ENCODE data around the gene MTUS2.

Gene MTUS2

DNA sequence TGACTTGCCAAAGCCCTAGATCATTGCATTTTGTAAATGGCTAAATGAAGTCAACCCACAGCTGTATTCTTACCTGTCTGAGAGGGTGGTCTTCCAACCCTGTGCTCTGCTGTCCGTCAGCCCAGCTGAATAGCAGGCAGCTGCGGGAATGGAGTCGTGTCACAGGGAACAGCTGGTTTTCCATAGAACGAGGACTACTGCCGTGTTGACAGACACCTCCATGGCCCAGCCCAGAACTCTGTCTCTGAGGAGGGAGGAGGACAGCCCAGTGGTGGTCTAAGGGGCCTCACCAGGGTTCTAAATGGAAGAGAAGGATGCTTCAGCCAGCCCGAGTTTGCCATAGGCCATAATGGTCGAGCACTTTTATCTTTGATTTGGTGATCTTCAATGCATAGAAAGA, 664.7 kb downstream of the MTUS2 start:
- DNase-seq (ENCODE audit: low spot score) = no peak

DNA sequence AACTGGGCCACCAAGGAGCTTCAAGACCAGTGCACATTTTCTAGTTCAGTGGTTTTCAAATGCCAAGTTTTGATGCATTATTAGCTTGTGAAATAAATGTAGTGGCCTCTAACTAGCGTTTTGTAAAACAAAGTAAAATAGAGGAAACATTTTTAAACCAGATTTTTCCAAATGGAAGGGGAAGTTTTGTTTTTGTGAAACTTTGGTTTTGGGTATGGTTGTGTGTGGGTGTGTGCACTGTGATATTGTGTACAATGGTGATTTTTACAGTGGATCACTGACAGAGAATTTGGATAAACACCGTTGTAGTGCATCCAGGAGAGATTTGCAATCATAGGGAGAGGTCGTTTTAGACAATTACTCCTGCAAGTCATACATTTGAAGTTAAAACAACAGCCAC, 666.4 kb downstream of the MTUS2 start:
- no peak for DNase-seq (ENCODE audit: low spot score)

DNA sequence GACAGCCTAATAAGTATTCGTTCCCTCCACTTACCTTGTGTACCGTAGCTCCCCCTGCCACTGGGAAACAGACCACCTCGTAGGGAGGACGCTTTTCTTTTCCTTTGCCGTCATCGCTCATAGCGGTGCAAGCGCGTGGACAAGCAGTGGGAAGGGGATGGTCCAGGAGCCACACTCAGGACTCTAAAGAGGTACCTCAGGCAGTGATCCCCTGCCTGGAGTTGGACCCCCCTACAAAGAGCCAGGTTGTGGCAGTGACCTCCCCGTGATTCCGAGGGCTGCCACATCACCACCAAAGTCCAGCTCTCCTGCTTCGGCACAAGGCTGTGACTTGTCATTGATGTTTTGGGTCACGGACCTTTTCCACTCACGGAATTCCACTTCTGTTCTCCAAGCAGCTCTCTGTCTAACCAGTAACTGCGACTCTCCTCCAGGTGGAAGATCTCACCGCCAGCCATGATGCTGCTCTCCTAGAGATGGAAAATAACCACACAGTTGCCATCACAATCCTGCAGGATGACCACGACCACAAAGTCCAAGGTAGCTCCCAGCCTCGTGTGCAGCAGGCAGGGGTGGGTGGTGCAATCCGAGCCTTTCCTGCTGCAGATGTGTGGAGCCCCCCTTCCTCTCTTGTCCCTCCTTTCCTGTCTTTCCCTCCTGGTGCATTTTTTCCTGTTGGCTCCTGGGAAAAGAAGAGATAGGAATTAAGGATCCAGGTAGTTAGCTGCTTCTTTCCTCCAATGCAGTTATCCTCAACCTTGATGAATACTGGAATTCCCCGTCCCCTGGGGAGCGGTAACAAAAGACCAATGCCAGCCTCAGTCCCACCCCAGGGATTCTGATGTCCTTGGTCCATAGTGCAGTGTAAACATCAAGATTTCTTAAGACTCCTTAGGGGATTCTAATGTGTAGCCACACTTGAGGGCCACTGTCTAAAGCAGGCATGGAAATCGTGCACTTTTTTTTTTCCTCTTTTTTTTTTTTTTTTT, 667.6 kb downstream of the MTUS2 start:
- DNase-seq (ENCODE audit: low spot score) = no peak

DNA sequence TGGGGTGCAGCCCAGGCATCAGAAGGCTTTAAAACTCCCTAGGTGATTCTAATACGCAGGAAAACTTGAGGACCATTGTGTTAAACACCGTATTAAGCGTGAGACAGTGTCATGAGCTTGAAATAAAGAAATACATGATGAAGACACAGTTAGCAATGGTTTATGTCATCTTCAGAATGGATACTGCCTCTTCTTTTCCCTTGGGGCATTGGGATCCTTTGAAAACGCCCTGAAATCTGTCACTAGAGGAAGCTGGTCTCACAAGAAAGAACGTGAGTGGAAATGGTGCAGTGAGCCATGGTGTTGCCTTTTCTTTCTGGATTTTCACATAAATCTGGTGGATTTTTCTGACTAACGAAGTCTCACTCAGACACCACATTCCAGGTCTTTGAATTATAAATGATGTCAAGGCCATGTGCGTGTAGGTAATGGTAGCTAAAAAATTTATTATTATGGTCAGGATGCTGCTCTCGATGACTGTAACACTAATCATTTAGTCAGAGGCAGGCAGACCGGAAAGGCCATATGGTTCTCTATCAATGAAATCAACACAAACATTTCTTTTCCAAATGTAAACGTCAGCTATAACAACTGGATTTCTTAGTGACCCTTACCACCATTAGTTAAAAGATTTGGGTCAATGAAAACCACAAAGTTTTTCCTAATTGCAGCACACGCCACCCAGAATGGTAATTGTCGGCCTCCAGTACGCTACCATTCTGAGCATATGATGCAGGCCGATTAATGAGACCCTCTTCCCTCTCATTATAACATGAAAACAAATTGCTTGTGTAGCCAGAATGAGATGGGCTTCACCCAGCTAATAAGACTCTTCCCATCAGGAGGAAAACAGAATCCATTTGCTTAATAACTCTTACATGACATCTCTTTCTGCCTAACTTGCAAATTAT, 669.8 kb downstream of the MTUS2 start:
- no peak for DNase-seq (ENCODE audit: low spot score)

DNA sequence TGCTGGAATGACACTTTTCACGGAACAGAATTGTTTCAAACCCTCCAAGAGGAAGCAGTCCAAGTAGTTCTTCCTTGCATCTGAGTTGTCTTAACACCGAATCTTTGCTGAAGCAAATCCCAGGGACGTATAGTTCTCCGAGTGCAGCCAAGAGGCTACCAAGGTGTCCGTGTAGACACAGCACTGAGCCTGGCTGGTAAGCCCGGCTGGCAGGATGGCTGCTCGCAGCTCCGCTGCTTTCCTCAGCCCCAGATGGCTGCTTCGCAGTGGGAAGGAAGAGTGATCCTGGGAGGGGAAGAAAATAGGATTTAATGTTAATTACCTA, 670.4 kb downstream of the MTUS2 start:
- DNase-seq (ENCODE audit: low spot score) = no peak

DNA sequence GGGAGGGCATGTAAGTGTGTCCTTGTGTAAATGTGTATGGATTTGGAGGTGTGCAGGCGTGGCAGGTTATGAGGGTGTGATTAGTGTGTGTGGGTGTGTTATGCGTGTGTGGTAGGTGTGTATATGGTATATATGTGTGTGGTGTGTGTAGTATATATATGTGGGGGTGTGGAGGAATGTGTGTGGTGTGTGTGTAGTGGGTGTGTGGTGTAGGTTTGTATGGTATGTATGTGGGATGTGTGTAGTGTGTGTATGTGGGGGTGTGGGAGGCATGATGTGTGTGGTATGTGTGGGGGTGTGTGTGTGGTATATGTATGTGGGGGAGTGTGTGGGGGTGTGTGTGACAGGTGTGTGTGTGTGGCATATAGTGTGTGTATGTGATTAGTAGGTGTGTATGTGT, 671.1 kb downstream of the MTUS2 start:
- no peak for DNase-seq (ENCODE audit: low spot score)

DNA sequence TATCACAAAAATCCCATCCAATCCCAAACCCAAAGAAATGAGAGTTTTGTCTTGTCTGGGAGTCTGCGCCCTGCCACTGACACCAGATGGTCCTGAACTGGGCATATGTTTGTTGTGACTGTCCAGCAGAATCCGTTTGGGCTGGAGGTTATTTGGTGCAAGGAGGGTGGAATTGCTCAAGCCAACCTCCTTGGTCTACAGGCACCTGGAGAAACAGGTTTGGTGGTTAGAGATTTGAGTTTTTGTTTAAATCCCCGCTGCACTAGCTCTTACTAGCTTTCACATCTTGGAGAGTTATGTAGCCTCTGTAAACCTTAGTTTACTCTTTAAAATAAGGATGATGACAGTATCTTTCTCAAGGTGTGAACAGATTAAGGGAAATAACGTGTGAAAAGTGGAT, 673.7 kb downstream of the MTUS2 start:
- DNase-seq (ENCODE audit: low spot score) = no peak

DNA sequence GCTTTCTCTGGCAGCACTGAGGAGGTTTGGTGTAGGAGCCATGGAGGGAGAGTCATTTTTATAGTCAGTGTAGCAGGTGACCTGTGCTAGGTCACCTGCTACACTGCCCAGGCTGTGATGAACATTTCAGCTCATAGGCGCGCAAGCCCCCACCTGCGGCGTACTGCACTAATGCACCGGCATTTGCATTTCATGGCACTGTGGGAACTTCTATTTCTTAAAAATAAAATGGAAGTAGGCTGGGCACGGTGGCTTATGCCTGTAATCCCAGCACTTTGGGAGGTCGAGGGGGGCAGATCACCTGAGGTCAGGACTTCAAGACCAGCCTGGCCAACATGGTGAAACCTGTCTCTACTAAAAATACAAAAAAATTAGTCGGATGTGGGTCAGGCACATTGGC, 674.4 kb downstream of the MTUS2 start:
- no peak for DNase-seq (ENCODE audit: low spot score)

DNA sequence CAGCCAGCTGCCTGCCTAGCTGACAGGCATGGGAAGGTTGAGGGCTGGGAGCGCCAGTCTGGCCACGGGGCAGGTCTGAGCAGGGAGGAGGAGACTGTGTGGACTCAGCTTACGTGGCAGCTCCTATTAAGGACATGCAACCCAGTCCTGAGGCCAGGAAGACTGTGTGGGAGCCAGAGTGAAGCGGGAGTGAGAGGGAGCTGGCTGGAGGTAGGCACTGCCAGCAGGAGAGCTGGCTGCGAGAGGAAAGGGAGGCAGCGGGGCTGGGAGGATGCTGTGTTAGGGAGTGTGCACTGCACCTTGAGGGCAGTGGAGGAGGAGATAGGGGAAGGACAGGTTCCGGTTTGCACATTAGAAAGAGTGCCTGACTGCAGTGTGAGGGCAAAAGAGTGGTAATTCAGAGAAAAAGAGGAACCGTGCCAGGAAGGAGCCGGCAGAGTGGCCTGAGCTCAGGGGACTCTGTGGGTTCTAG, 676.1 kb downstream of the MTUS2 start:
- DNase-seq (ENCODE audit: low spot score) = no peak

DNA sequence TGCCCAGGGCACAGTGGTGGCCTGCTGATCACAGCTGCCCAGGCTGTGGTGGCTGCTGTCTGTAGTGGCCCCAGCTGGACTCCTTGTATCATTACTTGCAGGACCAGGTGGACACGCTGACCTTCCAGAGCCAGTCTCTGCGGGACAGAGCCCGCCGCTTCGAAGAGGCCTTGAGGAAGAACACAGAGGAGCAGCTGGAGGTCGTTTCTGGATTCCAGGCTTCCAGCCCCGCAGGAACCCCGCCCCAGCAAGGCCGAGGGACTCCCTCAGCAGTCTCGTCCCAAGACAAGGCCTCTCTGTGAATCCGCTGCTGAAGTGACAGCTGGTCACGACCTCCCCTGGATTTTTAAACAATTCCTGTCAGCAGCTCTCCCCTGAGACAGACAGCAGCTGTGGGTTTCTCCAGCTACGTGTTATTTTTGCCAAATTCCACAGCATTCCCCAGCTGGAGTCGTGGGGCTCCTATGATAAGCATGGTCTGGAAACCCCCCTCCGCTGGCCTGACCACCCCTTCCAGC, 677.1 kb downstream of the MTUS2 start:
- no peak for DNase-seq (ENCODE audit: low spot score)

DNA sequence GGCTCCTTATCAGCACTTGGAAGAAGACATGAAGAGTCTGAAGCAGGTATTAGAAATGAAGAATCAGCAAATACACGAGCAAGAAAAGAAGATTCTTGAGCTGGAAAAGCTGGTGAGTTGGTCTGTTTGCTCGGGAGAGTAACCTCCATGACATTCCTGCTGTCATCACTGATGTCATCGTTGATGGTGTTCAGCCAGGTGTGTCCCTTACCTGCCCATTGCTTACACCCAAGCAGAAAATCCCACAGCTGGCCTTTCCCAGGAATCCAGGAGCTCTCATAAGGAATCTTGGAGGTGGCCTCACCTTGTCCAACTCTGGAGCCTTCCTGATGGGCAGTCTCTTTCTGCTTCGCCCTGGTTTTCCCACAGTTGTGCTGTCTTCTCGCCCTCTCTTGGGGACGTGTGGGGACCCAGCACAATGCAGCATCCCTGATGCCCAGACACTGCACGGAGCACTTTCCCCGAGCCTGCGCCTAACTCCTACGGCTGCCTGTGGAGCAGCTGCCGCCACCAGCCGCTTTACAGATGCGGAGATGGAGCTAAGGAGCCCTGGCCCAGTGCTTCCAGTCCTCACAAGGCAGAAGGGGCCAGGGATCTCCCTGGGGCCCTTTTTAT, 678.4 kb downstream of the MTUS2 start:
- DNase-seq (ENCODE audit: low spot score) = no peak

DNA sequence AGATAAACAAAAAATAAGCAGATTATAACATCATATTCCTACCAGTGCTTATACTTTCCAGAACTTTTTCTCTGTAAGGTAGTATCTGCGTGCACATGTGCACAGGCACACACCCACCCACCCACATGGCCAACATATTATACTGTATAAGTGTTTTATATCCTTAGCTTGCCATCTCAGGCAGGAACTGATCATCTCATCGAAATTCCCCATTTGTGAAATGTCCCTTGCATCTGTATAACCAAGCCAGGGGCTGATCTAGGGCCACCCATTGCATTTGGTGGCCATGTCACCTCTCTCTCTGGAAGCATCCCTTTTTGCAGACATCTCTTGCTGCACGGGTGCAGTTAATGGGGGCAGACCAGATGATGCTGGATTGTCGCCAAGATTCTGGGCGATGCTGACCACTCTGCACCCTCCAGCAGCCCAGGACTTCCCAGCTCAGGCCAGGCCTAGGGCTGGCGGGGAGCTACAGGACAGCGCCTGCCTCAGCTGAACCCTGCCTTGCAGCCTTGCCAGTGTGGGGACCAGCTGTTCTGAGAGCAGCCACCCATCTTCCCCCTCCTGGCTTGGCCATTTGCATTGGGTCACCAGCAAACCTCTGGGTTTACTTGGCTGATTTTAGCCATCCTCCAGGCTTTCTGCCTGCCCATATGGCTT, 679.5 kb downstream of the MTUS2 start:
- no peak for DNase-seq (ENCODE audit: low spot score)

DNA sequence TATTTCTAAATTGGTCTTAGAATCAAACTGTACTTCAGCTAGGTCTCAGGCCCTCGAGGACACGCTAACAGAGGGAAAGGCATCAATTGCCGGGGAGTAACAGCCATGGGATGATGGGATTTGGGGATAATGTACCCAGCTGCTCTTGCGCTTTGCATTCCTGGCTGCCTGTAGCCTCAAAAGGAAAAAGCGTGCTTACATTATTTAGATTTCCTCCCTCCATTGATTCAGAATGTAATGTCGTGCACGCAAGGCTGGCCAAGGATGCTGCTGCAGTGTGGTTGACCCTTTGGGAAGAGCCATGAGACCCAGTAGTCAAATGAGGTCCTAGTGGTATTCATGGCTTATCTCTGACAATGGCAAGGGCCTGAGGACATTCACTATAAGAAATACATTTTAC, 680.2 kb downstream of the MTUS2 start:
- no peak for DNase-seq (ENCODE audit: low spot score)

DNA sequence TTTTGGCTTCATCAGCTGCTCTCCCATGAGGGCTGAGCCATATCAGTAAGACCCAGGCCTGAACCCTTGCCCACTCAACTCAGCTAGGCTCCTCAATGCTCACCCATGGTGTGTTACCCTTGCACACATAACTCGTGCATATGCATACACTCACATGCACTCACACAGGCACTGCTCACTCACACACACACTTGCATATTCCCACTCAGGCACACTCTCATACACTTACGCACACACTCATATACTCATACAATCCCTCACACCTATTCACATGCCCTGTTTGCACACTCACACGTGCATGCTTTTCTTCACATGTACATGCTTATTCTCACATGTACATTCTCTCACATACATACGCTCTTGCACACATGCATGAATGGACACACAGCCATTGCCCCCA, 681.5 kb downstream of the MTUS2 start:
- DNase-seq (ENCODE audit: low spot score) = no peak

DNA sequence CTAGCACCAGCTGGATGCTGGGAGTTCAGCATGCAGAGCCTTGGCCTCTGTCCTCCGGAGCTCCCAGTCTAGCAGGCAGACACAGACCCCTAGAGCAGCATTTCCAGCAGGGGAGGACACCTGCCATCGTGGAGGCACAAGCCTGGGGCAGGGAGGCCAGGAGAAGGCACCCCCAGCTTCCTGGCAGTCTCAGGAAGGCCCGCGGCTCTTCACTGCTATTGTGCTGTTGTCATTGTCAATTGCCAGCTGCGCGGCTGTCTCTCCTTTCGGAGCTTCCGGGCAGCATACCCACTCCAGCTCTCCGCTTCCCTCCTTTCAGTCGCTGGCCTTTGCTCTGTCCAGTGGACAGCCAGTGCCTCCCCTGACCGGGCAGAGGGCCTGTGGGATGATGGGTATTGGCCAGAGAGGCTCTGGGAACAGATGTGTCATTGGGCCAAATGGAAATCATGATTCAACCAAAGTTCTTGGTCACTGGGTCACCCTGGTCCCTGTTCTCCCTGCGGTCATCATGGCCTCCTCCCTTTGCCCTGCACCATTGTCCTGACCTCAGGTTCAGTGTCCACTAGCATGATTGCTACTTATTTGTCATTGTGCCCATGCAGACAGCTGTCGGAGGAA, 682.4 kb downstream of the MTUS2 start:
- no peak for DNase-seq (ENCODE audit: low spot score)

DNA sequence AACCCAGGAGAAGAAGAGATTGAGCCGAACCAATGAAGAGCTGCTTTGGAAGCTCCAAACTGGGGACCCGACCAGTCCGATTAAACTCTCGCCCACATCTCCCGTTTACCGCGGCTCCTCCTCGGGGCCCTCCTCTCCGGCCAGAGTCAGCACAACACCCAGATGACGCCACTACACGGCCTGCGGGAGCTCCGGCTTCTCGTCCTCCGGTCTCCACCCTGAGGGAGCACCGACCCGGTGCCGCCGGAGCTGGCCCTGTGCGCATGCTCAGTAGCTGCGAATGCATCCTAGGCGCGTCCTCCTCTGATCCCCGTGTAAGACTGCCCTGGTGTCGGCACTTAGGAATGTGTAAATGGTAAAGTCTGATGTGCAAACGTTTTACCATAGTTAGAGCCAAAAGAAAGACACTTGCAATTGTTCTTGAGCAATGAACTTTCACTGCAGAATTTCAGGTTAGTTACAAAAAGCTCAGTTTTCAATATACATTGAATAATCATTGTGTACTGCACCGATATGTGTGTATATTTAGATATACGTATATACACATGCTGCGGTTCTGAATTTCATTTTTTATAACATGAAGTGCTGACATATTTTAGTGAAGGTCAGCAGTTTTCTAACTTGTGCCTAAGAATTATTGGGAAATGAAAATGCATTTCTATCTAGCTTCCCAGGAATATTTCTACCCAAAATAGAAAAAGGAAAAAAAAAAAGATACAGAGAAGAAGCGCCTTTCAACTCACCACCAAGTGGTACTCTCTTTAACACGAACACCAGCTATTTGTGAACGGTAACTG, 683.1 kb downstream of the MTUS2 start:
- DNase-seq (ENCODE audit: low spot score) = no peak

DNA sequence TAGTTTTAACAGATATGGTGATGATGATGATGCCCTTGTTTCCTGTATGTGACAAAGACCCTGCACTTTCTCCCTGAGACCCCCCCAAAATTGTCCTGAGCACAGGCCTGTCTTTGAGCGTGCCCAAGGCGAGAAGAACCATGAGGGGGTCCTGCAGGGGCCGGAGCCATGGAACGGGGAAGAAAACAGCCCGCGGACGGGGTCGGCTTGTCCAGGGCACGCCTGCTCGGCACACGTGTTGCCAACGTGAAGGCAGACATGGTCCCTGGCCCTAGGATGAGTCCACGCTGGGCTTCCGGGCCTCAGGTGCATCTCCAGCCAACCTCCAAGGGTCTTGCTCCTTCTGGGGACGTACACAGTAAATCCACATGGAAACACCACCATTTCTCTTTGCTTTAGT, 684.6 kb downstream of the MTUS2 start:
- DNase-seq (ENCODE audit: low spot score) = no peak

DNA sequence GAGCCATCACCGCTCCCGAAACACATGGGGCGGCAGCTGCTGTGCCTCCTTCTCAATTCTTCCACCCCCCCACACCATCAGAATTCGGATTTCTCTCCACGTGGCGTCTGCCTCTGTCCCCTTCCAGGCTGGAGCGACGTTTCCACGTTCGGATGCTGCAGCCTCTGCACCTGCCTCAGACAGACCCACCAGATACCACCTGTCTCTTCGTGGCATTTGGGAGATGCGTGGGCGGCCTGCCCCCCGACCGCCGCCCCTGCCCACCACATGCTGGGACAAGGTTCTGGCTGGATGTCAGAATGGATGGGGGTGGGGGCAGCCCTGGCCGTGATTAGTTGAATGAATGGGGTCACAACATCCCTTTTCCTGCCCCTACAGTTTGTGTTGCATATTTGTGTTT, 685.4 kb downstream of the MTUS2 start:
- DNase-seq (ENCODE audit: low spot score) = no peak

DNA sequence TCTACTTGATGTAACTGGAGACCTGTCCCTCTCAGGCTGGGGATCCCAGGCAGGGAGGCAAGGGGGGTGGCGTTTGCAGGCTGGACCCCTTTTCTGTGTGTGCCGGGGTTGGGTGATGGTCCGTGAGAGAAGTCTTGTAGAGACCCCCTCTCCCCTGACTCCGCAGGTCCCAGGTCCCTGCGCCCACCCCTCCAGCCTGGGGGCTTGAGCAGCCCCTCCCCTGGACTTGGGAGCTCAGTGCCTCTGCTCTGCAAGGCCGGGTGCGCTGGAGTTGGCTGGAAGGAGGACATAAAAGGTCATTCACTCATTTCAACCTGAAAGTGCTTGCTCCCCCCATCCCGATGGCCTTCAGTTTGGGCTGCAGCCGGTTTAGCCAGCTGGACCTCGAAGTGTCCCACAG, 685.8 kb downstream of the MTUS2 start:
- DNase-seq (ENCODE audit: low spot score) = no peak

DNA sequence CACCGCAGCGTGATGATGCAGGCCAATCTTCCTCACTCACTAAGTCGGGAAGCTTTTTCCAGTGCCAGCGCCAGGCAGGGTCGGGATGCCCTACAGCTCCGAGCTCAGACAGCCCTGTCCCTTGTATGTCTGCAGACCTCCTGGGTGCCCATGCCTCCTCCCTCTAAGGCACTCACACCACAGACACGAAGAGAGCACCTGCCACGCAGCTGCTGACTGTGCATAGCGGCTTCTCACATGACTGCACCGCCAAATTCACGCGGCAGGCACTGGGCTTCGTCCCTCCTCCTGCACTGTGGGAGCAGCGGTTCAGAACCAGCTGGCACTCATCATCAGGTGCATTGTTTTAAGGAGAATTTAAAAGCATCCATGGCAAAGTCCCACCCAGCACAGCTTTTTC, 687.2 kb downstream of the MTUS2 start:
- DNase-seq (ENCODE audit: low spot score) = no peak

Measured in CD4-positive, alpha-beta T cell treated with Interleukin-2 at 100 ng/mL for 4 hours (primary cell).